Fibroblast of pulmonary artery (primary cell): ENCODE measurements around the gene GALNTL6.
A peak's percentile ranks its signal among the peaks of the same experiment; 100 is the strongest.

ENCODE experiments used
- DNase-seq: peaks from one replicate; pipeline ENCODE4 v3.0.0-alpha.2; 2010; ENCODE audit warnings: low read depth
- H3K4me3 ChIP-seq: replicated peaks from 2 replicates; pipeline ENCODE4 v1.5.1; 2011; ENCODE audit warnings: low read depth, mild to moderate bottlenecking, control low read depth, low read length, moderate library complexity
- TF ChIP-seq, protein P1 (sequence below): IDR thresholded peaks from 2 replicates; pipeline ENCODE4 v1.5.1; 2011; ENCODE audit warnings: mild to moderate bottlenecking, control low read depth, low read length, inconsistent platforms; ENCODE audit errors: missing control alignments

The GALNTL6 gene

GRCh38 chr4:172822331-172822730 is 1009.1 kb downstream of the GALNTL6 start:
- no peak for DNase-seq
- TF ChIP-seq, protein P1, sequence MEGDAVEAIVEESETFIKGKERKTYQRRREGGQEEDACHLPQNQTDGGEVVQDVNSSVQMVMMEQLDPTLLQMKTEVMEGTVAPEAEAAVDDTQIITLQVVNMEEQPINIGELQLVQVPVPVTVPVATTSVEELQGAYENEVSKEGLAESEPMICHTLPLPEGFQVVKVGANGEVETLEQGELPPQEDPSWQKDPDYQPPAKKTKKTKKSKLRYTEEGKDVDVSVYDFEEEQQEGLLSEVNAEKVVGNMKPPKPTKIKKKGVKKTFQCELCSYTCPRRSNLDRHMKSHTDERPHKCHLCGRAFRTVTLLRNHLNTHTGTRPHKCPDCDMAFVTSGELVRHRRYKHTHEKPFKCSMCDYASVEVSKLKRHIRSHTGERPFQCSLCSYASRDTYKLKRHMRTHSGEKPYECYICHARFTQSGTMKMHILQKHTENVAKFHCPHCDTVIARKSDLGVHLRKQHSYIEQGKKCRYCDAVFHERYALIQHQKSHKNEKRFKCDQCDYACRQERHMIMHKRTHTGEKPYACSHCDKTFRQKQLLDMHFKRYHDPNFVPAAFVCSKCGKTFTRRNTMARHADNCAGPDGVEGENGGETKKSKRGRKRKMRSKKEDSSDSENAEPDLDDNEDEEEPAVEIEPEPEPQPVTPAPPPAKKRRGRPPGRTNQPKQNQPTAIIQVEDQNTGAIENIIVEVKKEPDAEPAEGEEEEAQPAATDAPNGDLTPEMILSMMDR, result no peak
- no peak overlapping the region for H3K4me3 ChIP-seq

GRCh38 chr4:172826346-172826745 is 1013.1 kb downstream of the GALNTL6 start:
- TF ChIP-seq, protein P1, result no peak
- DNase-seq, result no peak
- no peak overlapping the region for H3K4me3 ChIP-seq

DNA sequence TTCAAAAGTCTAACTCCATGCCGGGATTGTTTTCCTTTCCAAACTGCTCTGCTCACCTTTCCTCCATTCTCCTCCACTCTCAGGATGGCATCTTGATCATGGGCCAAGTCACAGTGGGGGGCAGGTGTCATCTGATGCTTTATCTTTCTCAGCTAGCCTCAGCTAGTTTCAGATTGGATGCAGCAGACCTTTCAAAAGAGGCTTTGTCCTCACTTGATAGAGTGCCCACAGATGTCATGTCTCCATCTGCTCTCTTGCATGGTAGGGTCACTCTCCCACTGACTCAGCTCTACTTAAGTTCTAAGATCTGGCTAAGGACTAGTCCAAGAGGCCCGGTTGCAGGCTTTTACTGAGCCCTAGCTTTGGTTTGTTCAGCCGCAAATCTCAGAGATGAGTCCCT is 1013.7 kb downstream of the GALNTL6 start:
- no peak for DNase-seq
- H3K4me3 ChIP-seq, result no peak overlapping the region
- TF ChIP-seq, protein P1, result no peak

GRCh38 chr4:172830295-172830764 is 1017.1 kb downstream of the GALNTL6 start:
- H3K4me3 ChIP-seq, result no peak overlapping the region
- DNase-seq, result peak; percentile 34
- TF ChIP-seq, protein P1, result peak; percentile 25

- no peak overlapping the region for H3K4me3 ChIP-seq
- DNase-seq, result no peak
- TF ChIP-seq, protein P1, result no peak
These were observed 1023.5 kb downstream of the GALNTL6 start for GRCh38 chr4:172836661-172837060.

- TF ChIP-seq, protein P1, result no peak
- no peak for DNase-seq
- H3K4me3 ChIP-seq, result no peak overlapping the region
These were observed 1024.9 kb downstream of the GALNTL6 start for GRCh38 chr4:172838111-172838510.

GRCh38 chr4:172838943-172839342 is 1025.7 kb downstream of the GALNTL6 start:
- DNase-seq, result no peak
- no peak overlapping the region for H3K4me3 ChIP-seq
- TF ChIP-seq, protein P1, result no peak
